DMS114 treated with DMSO at 0.1 percent for 48 hours (cell line): ENCODE measurements around the gene LCA5L.

Experiments
- DNase-seq: peaks from one replicate; lab custom pipeline; 2025; ENCODE audit not compliant: unreplicated experiment; lab: John Stamatoyannopoulos, UW

The LCA5L gene

GRCh38 chr21:39445321-39446269, at the start of gene LCA5L:
Gene LCA5L, minus strand, starts transcription at chr21:39445778. Its CDS starts 17,285 bp downstream, at chr21:39428493.
- peak; percentile 70 for DNase-seq

- no peak for DNase-seq
Measured at GRCh38 chr21:39489380-39489924, 43.9 kb upstream of the LCA5L start.

- no peak for DNase-seq
Measured at GRCh38 chr21:39484711-39485276, 39.2 kb upstream of the LCA5L start.

- no peak for DNase-seq
Measured at GRCh38 chr21:39483917-39484316, 38.3 kb upstream of the LCA5L start.

GRCh38 chr21:39481886-39482285, 36.3 kb upstream of the LCA5L start:
- no peak for DNase-seq

GRCh38 chr21:39480271-39480670, 34.7 kb upstream of the LCA5L start:
- DNase-seq = no peak

GRCh38 chr21:39479814-39480182, 34.2 kb upstream of the LCA5L start:
- DNase-seq = no peak

- DNase-seq = no peak
Measured at GRCh38 chr21:39479164-39479813, 33.7 kb upstream of the LCA5L start.

- no peak for DNase-seq
Measured at GRCh38 chr21:39474611-39475010, 29.0 kb upstream of the LCA5L start.

- no peak for DNase-seq
Measured at GRCh38 chr21:39472786-39473185, 27.2 kb upstream of the LCA5L start.

GRCh38 chr21:39471598-39471997, 26.0 kb upstream of the LCA5L start:
- no peak for DNase-seq

GRCh38 chr21:39468559-39468958, 23.0 kb upstream of the LCA5L start:
- no peak for DNase-seq

- DNase-seq = no peak
Measured at GRCh38 chr21:39467746-39468145, 22.2 kb upstream of the LCA5L start.

GRCh38 chr21:39466584-39466983, 21.0 kb upstream of the LCA5L start:
- DNase-seq = no peak

- no peak for DNase-seq
Measured at GRCh38 chr21:39463308-39463707, 17.7 kb upstream of the LCA5L start.

- DNase-seq = no peak
Measured at GRCh38 chr21:39461419-39461818, 15.8 kb upstream of the LCA5L start.

GRCh38 chr21:39456665-39457064, 11.1 kb upstream of the LCA5L start:
- DNase-seq = no peak

GRCh38 chr21:39454949-39455668, 9.5 kb upstream of the LCA5L start:
- DNase-seq = no peak

GRCh38 chr21:39453571-39454179, 8.1 kb upstream of the LCA5L start:
- DNase-seq = no peak

GRCh38 chr21:39452970-39453342, 7.4 kb upstream of the LCA5L start:
- no peak for DNase-seq
